ENCODE measurements around the gene PIK3CG. TPM values are rescaled to one million over a fixed set of nuclear protein-coding genes. Genes with fewer than 3 reads are reported as not detected.

The PIK3CG gene
- total and polyA plus RNA-seq, 11 donors, result 0.15 to 11.0 (median 1.6) TPM

GRCh38 chr7:106890952-106891351 lies 25.9 kb downstream of the PIK3CG start:
- no peak for DNase-seq
- peaks cover 0 to 63% (median 5%) of the 10 kb centered on the region in 9 donors for H3K36me3 ChIP-seq
- H3K4me1 ChIP-seq, result peaks cover 0 to 13% (median 0%) of the 10 kb centered on the region in 12 donors
- no peak overlapping the region for H3K27ac ChIP-seq
- H3K27me3 ChIP-seq, result no peaks in the 10 kb centered on the region
- no peaks in the 10 kb centered on the region for H3K9me3 ChIP-seq
- 93 to 100% (median 97%) methylated on average over 2 of the region's 2 CpGs for WGBS, 4 donors
- H3K4me3 ChIP-seq, result no peak overlapping the region
- TF ChIP-seq POLR2A (IDR thresholded peaks at IDR 0.05) (no peak), CTCF (IDR thresholded peaks at IDR 0.05) (no peak)
- ATAC-seq, result no peak
- intact Hi-C loops (cut with DNase I), result no loop called here

- intact Hi-C loops (cut with DNase I), result no loop called here
- H3K9me3 ChIP-seq, result no peaks in the 10 kb centered on the region
- H3K4me1 ChIP-seq, result peaks cover 0 to 13% (median 0%) of the 10 kb centered on the region in 12 donors
- DNase-seq (no peak), ATAC-seq (peak in 1 of 4 donors; percentile 13)
- no peak overlapping the region for H3K4me3 ChIP-seq
- 72 to 79% (median 74%) methylated on average over 8 of the region's 8 CpGs for WGBS, 4 donors
- no peaks in the 10 kb centered on the region for H3K27me3 ChIP-seq
- no peak overlapping the region for H3K27ac ChIP-seq
- peaks cover 0 to 55% (median 0%) of the 10 kb centered on the region in 9 donors for H3K36me3 ChIP-seq
- TF ChIP-seq CTCF (IDR thresholded peaks at IDR 0.05), result no peak
Observed at GRCh38 chr7:106891548-106892410, 26.7 kb downstream of the PIK3CG start.

- no peak overlapping the region for H3K27ac ChIP-seq
- peaks cover 0 to 13% (median 0%) of the 10 kb centered on the region in 12 donors for H3K9me3 ChIP-seq
- no peak overlapping the region for H3K4me3 ChIP-seq
- H3K27me3 ChIP-seq, result no peaks in the 10 kb centered on the region
- WGBS, 4 donors, result 85 to 97% (median 96%) methylated on average over 2 of the region's 2 CpGs
- TF ChIP-seq POLR2A (IDR thresholded peaks at IDR 0.05), result no peak
- no peak for TF ChIP-seq CTCF (IDR thresholded peaks at IDR 0.05)
- ATAC-seq, result no peak
- DNase-seq, result no peak
- intact Hi-C loops (cut with DNase I), result no loop called here
- peaks cover 0 to 8% (median 0%) of the 10 kb centered on the region in 12 donors for H3K4me1 ChIP-seq
- H3K36me3 ChIP-seq, result peaks cover 0 to 49% (median 0%) of the 10 kb centered on the region in 9 donors
Observed at GRCh38 chr7:106893591-106893990, 28.5 kb downstream of the PIK3CG start.

- intact Hi-C loops (cut with DNase I), result no loop called here
- 83 to 92% (median 87%) methylated on average over 4 of the region's 4 CpGs for WGBS, 4 donors
- Histone ChIP-seq H3K36me3 (peaks cover 0 to 31% (median 0%) of the 10 kb centered on the region in 9 donors), H3K27ac (no peak overlapping the region), H3K27me3 (no peaks in the 10 kb centered on the region), H3K4me1 (peaks cover 0 to 8% (median 0%) of the 10 kb centered on the region in 12 donors), H3K4me3 (no peak overlapping the region), H3K9me3 (peaks cover 0 to 22% (median 0%) of the 10 kb centered on the region in 12 donors)
- no peak for TF ChIP-seq POLR2A (IDR thresholded peaks at IDR 0.05)
- no peak for TF ChIP-seq CTCF (IDR thresholded peaks at IDR 0.05)
- ATAC-seq (no peak), DNase-seq (no peak)
Observed at GRCh38 chr7:106895246-106895864, 30.3 kb downstream of the PIK3CG start.
